HepG2 (cell line): ENCODE results near the gene NAT9. TPM values are rescaled to one million over a fixed set of nuclear protein-coding genes. Genes with fewer than 3 reads are reported as not detected.

ENCODE experiments used
- ARNT ChIP-seq: fragments of 450-650 bp; IDR thresholded peaks from 2 replicates; pipeline ENCODE4 v1.6.1; 2017
- CENPT ChIP-seq: sonication (generic); formaldehyde crosslinking; IDR thresholded peaks from 2 replicates; pipeline ENCODE4 v1.8.0; 2022; ENCODE audit warnings: low read depth, mild to moderate bottlenecking, moderate library complexity, missing genetic modification reagents
- CHD4 ChIP-seq: fragments of 200-600 bp; sonication (generic); IDR thresholded peaks from 2 replicates; pipeline ENCODE4 v1.7.0; 2017; ENCODE audit warnings: mild to moderate bottlenecking, low read length, borderline replicate concordance
- HNRNPH1 ChIP-seq: fragments of 200-400 bp; formaldehyde crosslinking; optimal IDR thresholded peaks from 2 replicates; pipeline ENCODE3; 2017; ENCODE audit warnings: mild to moderate bottlenecking, low read depth, low read length
- KDM4B ChIP-seq: sonication (generic); formaldehyde crosslinking; IDR thresholded peaks from 2 replicates; pipeline ENCODE4 v1.4.0; 2020; ENCODE audit warnings: missing genetic modification reagents
- KLF11 ChIP-seq: IDR thresholded peaks from 2 replicates; pipeline ENCODE4 v1.6.1; 2016; ENCODE audit warnings: missing compliant biosample characterization
- MTA1 ChIP-seq: sonication (generic); formaldehyde crosslinking; IDR thresholded peaks from 2 replicates; pipeline ENCODE4 v1.4.0; 2020; ENCODE audit warnings: missing genetic modification reagents, mild to moderate bottlenecking, borderline replicate concordance
- NFE2 ChIP-seq: sonication (generic); formaldehyde crosslinking; IDR thresholded peaks from 2 replicates; pipeline ENCODE4 v1.4.0; 2020; ENCODE audit warnings: missing genetic modification reagents
- NFYB ChIP-seq: sonication (generic); formaldehyde crosslinking; IDR thresholded peaks from 2 replicates; pipeline ENCODE4 v1.4.0; 2020; ENCODE audit warnings: missing genetic modification reagents
- SKI ChIP-seq: fragments of 450-650 bp; IDR thresholded peaks from one replicate; pipeline ENCODE4 v1.6.1; 2018; ENCODE audit warnings: mild to moderate bottlenecking; ENCODE audit not compliant: partially characterized antibody
- SP4 ChIP-seq: sonication (generic); formaldehyde crosslinking; IDR thresholded peaks from 2 replicates; pipeline ENCODE4 v1.8.1; 2023; ENCODE audit warnings: mild to moderate bottlenecking, missing genetic modification reagents
- SSRP1 ChIP-seq: IDR thresholded peaks from 2 replicates; pipeline ENCODE4 v1.6.1; 2016; ENCODE audit warnings: control low read depth
- ZFP41 ChIP-seq: sonication (generic); formaldehyde crosslinking; IDR thresholded peaks from 2 replicates; pipeline ENCODE4 v1.4.0; 2020; ENCODE audit warnings: mild to moderate bottlenecking, missing genetic modification reagents, borderline replicate concordance
- ZNF234 ChIP-seq: sonication (generic); formaldehyde crosslinking; conservative IDR thresholded peaks from 2 replicates; pipeline ENCODE4 v1.5.1; 2020; ENCODE audit warnings: mild to moderate bottlenecking, missing genetic modification reagents
- ZNF235 ChIP-seq: sonication (generic); formaldehyde crosslinking; IDR thresholded peaks from 2 replicates; pipeline ENCODE4 v1.8.1; 2023; ENCODE audit warnings: mild to moderate bottlenecking, missing genetic modification reagents, borderline replicate concordance
- ZNF605 ChIP-seq: sonication (generic); formaldehyde crosslinking; IDR thresholded peaks from 2 replicates; pipeline ENCODE4 v1.8.0; 2022; ENCODE audit warnings: mild to moderate bottlenecking, missing genetic modification reagents
- ZNF709 ChIP-seq: sonication (generic); formaldehyde crosslinking; IDR thresholded peaks from 2 replicates; pipeline ENCODE4 v1.5.0; 2020; ENCODE audit warnings: mild to moderate bottlenecking, missing genetic modification reagents
- polyA plus RNA-seq, 8 experiments: library from polyadenylated mRNA; depleted of rRNA in 3 of 8; stranded (reverse) in 7 of 8; unstranded in 1 of 8; fragments of >200 nt; fragmentation: Illumina TruSeq in 4 of 8; extraction: Trizol in 4 of 8; gene quantifications; 2 replicates each; pipeline versions ENCODE4 v1.2.1 to v1.2.3, GENCODE V29; 2011 to 2016; ENCODE audit warnings: low read depth in 4 of 8, missing spikeins in 1 of 8, mixed read lengths in 1 of 8; ENCODE audit not compliant: insufficient read depth in 1 of 8
- total RNA-seq, 5 experiments: library from RNA; depleted of rRNA; stranded (reverse); fragments of >200 nt; fragmentation: Illumina TruSeq; extraction: Trizol; gene quantifications; 2 replicates each; pipeline ENCODE4 v1.2.3, GENCODE V29; 2016; ENCODE audit warnings: low read depth in 1 of 5
- TF ChIP-seq, protein P1 (sequence below): sonication (generic); formaldehyde crosslinking; IDR thresholded peaks from 2 replicates; pipeline ENCODE4 v1.5.0; 2020; ENCODE audit warnings: mild to moderate bottlenecking, missing genetic modification reagents, borderline replicate concordance
- TF ChIP-seq, protein P2 (sequence below): sonication (generic); formaldehyde crosslinking; IDR thresholded peaks from 2 replicates; pipeline ENCODE4 v1.4.0; 2020; ENCODE audit warnings: missing genetic modification reagents, borderline replicate concordance
- TF ChIP-seq, protein P3 (sequence below): sonication (generic); formaldehyde crosslinking; IDR thresholded peaks from 2 replicates; pipeline ENCODE4 v1.8.1; 2023; ENCODE audit warnings: mild to moderate bottlenecking, moderate library complexity, missing genetic modification reagents

NAT9 gene
- total and polyA plus RNA-seq, 2 of the 13 experiments (the other 11 are each of a cell fraction or from before 2014, with no cell fraction given): 39.7 to 44.2 TPM

DNA sequence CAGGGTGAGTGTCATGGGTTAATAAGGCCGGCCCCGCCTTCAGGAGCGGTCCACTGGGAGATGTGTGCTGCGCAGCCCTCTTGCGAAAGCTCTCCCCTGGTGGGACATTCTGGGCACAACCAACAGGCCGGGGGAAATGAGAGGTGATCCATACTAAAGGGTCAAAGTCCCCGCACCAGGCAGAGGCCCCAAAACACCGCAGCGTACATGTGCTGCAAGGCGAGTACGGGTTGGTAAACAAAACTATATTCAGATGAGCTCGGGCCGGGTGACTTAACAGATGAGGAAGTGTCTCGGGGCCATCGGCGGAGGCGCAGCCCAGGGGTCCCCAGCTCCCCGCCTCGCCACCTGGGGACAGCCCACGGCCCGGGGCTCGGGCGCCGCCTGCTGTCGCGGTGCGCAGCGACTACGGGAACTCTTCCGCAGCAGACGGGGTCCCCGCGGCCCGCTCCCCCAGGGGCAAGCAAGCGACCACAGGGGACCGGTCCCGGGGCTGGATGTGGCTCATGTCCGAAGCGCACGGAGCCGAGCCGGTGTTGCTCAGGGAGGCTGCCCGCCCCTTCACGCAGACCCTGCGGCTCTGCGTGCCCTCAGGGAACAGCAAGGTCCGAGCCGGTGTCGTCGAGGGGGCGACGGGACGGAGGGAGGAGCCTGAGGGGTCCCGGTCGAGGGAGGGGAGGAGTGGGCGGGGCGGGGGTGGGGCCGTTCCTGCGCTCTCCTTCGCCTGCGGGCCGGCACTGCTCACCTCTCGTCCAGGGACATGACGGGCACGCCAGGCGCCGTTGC is 39.4 kb downstream of the NAT9 start, which contains the start of gene RAB37 (continued):
- TF ChIP-seq, protein P1, sequence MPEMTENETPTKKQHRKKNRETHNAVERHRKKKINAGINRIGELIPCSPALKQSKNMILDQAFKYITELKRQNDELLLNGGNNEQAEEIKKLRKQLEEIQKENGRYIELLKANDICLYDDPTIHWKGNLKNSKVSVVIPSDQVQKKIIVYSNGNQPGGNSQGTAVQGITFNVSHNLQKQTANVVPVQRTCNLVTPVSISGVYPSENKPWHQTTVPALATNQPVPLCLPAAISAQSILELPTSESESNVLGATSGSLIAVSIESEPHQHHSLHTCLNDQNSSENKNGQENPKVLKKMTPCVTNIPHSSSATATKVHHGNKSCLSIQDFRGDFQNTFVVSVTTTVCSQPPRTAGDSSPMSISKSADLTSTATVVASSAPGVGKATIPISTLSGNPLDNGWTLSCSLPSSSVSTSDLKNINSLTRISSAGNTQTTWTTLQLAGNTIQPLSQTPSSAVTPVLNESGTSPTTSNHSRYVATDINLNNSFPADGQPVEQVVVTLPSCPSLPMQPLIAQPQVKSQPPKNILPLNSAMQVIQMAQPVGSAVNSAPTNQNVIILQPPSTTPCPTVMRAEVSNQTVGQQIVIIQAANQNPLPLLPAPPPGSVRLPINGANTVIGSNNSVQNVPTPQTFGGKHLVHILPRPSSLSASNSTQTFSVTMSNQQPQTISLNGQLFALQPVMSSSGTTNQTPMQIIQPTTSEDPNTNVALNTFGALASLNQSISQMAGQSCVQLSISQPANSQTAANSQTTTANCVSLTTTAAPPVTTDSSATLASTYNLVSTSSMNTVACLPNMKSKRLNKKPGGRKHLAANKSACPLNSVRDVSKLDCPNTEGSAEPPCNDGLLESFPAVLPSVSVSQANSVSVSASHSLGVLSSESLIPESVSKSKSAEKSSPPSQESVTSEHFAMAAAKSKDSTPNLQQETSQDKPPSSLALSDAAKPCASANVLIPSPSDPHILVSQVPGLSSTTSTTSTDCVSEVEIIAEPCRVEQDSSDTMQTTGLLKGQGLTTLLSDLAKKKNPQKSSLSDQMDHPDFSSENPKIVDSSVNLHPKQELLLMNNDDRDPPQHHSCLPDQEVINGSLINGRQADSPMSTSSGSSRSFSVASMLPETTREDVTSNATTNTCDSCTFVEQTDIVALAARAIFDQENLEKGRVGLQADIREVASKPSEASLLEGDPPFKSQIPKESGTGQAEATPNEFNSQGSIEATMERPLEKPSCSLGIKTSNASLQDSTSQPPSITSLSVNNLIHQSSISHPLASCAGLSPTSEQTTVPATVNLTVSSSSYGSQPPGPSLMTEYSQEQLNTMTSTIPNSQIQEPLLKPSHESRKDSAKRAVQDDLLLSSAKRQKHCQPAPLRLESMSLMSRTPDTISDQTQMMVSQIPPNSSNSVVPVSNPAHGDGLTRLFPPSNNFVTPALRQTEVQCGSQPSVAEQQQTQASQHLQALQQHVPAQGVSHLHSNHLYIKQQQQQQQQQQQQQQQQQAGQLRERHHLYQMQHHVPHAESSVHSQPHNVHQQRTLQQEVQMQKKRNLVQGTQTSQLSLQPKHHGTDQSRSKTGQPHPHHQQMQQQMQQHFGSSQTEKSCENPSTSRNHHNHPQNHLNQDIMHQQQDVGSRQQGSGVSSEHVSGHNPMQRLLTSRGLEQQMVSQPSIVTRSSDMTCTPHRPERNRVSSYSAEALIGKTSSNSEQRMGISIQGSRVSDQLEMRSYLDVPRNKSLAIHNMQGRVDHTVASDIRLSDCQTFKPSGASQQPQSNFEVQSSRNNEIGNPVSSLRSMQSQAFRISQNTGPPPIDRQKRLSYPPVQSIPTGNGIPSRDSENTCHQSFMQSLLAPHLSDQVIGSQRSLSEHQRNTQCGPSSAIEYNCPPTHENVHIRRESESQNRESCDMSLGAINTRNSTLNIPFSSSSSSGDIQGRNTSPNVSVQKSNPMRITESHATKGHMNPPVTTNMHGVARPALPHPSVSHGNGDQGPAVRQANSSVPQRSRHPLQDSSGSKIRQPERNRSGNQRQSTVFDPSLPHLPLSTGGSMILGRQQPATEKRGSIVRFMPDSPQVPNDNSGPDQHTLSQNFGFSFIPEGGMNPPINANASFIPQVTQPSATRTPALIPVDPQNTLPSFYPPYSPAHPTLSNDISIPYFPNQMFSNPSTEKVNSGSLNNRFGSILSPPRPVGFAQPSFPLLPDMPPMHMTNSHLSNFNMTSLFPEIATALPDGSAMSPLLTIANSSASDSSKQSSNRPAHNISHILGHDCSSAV (CRISPR knock-in tag): 0 out of 2 replicates have a peak, but pooled peaks have one; percentile 62
- TF ChIP-seq SKI (peak; percentile 88), ZNF709 (no peak), KLF11 (CRISPR knock-in tag) (peak; percentile 18), ARNT (no peak), ZNF235 (CRISPR knock-in tag) (no peak), SP4 (CRISPR knock-in tag) (peak; percentile 70; the same call in 1 of the 2 replicates), CENPT (CRISPR knock-in tag) (no peak), NFE2 (CRISPR knock-in tag) (no peak), CHD4 (no peak), HNRNPH1 (no peak), ZFP41 (CRISPR knock-in tag) (no peak), ZNF234 (CRISPR knock-in tag) (no peak), MTA1 (peak; percentile 81; the same call in 1 of the 2 replicates), SSRP1 (CRISPR knock-in tag) (no peak), NFYB (CRISPR knock-in tag) (peak; percentile 54; the same call in 1 of the 2 replicates), ZNF605 (CRISPR knock-in tag) (peak; percentile 85), KDM4B (CRISPR knock-in tag) (peak; percentile 78; the same call in 1 of the 2 replicates)
- TF ChIP-seq, protein P2, sequence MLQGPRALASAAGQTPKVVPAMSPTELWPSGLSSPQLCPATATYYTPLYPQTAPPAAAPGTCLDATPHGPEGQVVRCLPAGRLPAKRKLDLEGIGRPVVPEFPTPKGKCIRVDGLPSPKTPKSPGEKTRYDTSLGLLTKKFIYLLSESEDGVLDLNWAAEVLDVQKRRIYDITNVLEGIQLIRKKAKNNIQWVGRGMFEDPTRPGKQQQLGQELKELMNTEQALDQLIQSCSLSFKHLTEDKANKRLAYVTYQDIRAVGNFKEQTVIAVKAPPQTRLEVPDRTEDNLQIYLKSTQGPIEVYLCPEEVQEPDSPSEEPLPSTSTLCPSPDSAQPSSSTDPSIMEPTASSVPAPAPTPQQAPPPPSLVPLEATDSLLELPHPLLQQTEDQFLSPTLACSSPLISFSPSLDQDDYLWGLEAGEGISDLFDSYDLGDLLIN: no peak
- TF ChIP-seq, protein P3, sequence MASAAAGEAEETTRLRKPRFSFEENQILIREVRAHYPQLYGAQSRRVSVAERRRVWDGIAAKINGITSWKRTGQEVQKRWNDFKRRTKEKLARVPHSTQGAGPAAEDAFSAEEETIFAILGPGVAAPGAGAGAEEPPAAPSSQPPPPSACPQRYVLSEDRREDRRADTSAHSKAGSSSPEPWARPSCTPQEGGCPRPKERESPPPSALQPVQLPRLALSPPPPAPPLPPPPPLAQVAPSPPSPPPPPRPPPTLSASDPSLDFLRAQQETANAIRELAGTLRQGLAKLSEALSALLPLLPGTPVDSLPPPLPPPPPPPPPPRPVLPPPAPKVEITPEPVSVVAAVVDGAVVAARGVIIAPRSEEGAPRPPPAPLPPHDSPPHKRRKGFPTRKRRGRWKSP (CRISPR knock-in tag): peak; percentile 81
